ENCODE measurements around the gene IP6K2. TPM values are rescaled to one million over a fixed set of nuclear protein-coding genes. Genes with fewer than 3 reads are reported as not detected.
A peak's percentile ranks its signal among the peaks of the same experiment; 100 is the strongest.

The IP6K2 gene
- total and polyA plus RNA-seq, 2 of the 13 experiments (the other 11 are each of a cell fraction or from before 2014, with no cell fraction given): 85.5 to 112 TPM

- TF ChIP-seq FOXC1 (CRISPR knock-in tag; IDR thresholded peaks at IDR 0.05; ENCODE audit: borderline replicate concordance): 0 out of 2 replicates have a peak, but pooled peaks have one; percentile 28
- peak; percentile 50; the same call in 1 of the 2 replicates for TF ChIP-seq MAZ (IDR thresholded peaks at IDR 0.05; ENCODE audit: borderline replicate concordance, low read depth, low read length)
- TF ChIP-seq MAZ (CRISPR knock-in tag; IDR thresholded peaks at IDR 0.05; ENCODE audit: low read depth): peak; percentile 24; the same call in 1 of the 2 replicates
- TF ChIP-seq KLF16 (CRISPR knock-in tag; IDR thresholded peaks at IDR 0.05): peak in 1 of 2 experiments; percentile 77; a peak in 1 of 4 replicates
- TF ChIP-seq ZNF562 (CRISPR knock-in tag; IDR thresholded peaks at IDR 0.05; ENCODE audit: borderline replicate concordance): no peak
- no peak for TF ChIP-seq ZNF546 (CRISPR knock-in tag; conservative IDR thresholded peaks at IDR 0.05)
- TF ChIP-seq RCOR2 (CRISPR knock-in tag; IDR thresholded peaks at IDR 0.05): no peak
- no peak for TF ChIP-seq CEBPZ (IDR thresholded peaks at IDR 0.05; ENCODE audit: low read length)
- no peak for TF ChIP-seq GPN1 (CRISPR knock-in tag; IDR thresholded peaks at IDR 0.05; ENCODE audit: borderline replicate concordance)
- TF ChIP-seq ZNF766 (CRISPR knock-in tag; IDR thresholded peaks at IDR 0.05; ENCODE audit: borderline replicate concordance): no peak
- no peak for TF ChIP-seq FOXM1 (CRISPR knock-in tag; IDR thresholded peaks at IDR 0.05)
- 0 out of 2 replicates have a peak, but pooled peaks have one; percentile 27 for TF ChIP-seq MYPOP (CRISPR knock-in tag; IDR thresholded peaks at IDR 0.05)
- TF ChIP-seq KLF9 (CRISPR knock-in tag; IDR thresholded peaks at IDR 0.05; ENCODE audit: low read depth): peak; percentile 46; the same call in 1 of the 2 replicates
- TF ChIP-seq ZFP91 (CRISPR knock-in tag; IDR thresholded peaks at IDR 0.05; ENCODE audit: borderline replicate concordance): peak; percentile 59; the same call in 1 of the 2 replicates
- TF ChIP-seq ZNF607 (CRISPR knock-in tag; IDR thresholded peaks at IDR 0.05; ENCODE audit: borderline replicate concordance): peak; percentile 72; the same call in 1 of the 2 replicates
- peak; percentile 92 for TF ChIP-seq NFYB (CRISPR knock-in tag; IDR thresholded peaks at IDR 0.05)
- peak; percentile 29; the same call in 1 of the 2 replicates for TF ChIP-seq HCFC1 (IDR thresholded peaks at IDR 0.05; ENCODE audit: low read depth, low read length)
- TF ChIP-seq ZNF33B (CRISPR knock-in tag; IDR thresholded peaks at IDR 0.05): 0 out of 2 replicates have a peak, but pooled peaks have one; percentile 50
- TF ChIP-seq ZBTB4 (CRISPR knock-in tag; IDR thresholded peaks at IDR 0.05; ENCODE audit: borderline replicate concordance): peak; percentile 19; the same call in 1 of the 2 replicates
- TF ChIP-seq MAFF (IDR thresholded peaks at IDR 0.05; ENCODE audit: low read depth, low read length): no peak
Measured at GRCh38 chr3:48716982-48717746, at the start of gene IP6K2 (continued).

Measured in HepG2 (cell line).